B cell (primary cell): ENCODE results near the gene TTLL10. TPM values are rescaled to one million over a fixed set of nuclear protein-coding genes. Genes with fewer than 3 reads are reported as not detected.

Experiments used
- ATAC-seq: fragments of 200-7000 bp; cut with Tn5 transposase; one replicate; pipeline ENCODE4 v1.10.0; 2021; ENCODE audit warnings: low read depth, mild to moderate bottlenecking, moderate number of reproducible peaks, moderate library complexity
- CTCF ChIA-PET: fragments of 350-600 bp; sonication (Branson Sonifier 250); formaldehyde crosslinking; loops from one replicate; lab custom pipeline; 2021; ENCODE audit warnings: antibody characterized with exemption, inconsistent platforms; lab: Charles Lee
- POLR2A ChIA-PET: fragments of 350-600 bp; sonication (Branson Sonifier 250); formaldehyde crosslinking; loops from one replicate; lab custom pipeline; 2021; ENCODE audit warnings: antibody characterized with exemption; lab: Charles Lee
- DNase-seq: peaks from one replicate; pipeline ENCODE4 v3.0.0; 2013
- H2AFZ ChIP-seq: 2 replicates; pipeline ENCODE4 v1.6.1; 2012; ENCODE audit warnings: mild to moderate bottlenecking, low read depth, low read length; ENCODE audit not compliant: insufficient read depth, poor library complexity, severe bottlenecking
- H3K27ac ChIP-seq, 2 donors: 1 replicate in 1 of 2; 2 replicates in 1 of 2; pipeline ENCODE4 v1.5.1; 2012 to 2013; ENCODE audit warnings: low read length in 2 of 2, mild to moderate bottlenecking in 2 of 2, moderate library complexity in 1 of 2
- H3K27me3 ChIP-seq, 4 experiments: fragments of 200-600 bp in 1 of 4; sonication (generic) in 1 of 4; replicated peaks in 1 of 4; 1 replicate in 2 of 4; 2 replicates in 2 of 4; pipeline versions ENCODE4 v1.6.1 to v1.7.0; 2013 to 2016; ENCODE audit warnings: low read length in 3 of 4, mild to moderate bottlenecking in 2 of 4, mixed read lengths in 1 of 4, moderate library complexity in 1 of 4; ENCODE audit not compliant: insufficient read depth in 4 of 4, control insufficient read depth in 3 of 4; ENCODE audit errors: control extremely low read depth in 1 of 4
- H3K36me3 ChIP-seq, 2 experiments: replicated peaks in 1 of 2; 1 replicate in 1 of 2; 2 replicates in 1 of 2; pipeline versions ENCODE4 v1.6.1 to v1.7.1; 2013; ENCODE audit warnings: low read length in 1 of 2; ENCODE audit not compliant: insufficient read depth in 2 of 2, control insufficient read depth in 1 of 2; ENCODE audit errors: control extremely low read depth in 1 of 2, extremely low read depth in 1 of 2
- H3K4me1 ChIP-seq, 2 donors: fragments of 200-600 bp in 1 of 2; sonication (generic) in 1 of 2; 1 replicate in 1 of 2; 2 replicates in 1 of 2; pipeline versions ENCODE4 v1.5.1 to v1.6.1; 2013 to 2017; ENCODE audit warnings: low read length in 2 of 2; ENCODE audit not compliant: control insufficient read depth in 2 of 2, insufficient read depth in 2 of 2
- H3K4me2 ChIP-seq: replicated peaks from 2 replicates; pipeline ENCODE3; 2012; ENCODE audit warnings: mild to moderate bottlenecking, low read depth, low read length; ENCODE audit not compliant: poor library complexity, severe bottlenecking
- H3K4me3 ChIP-seq, 5 experiments: fragments of 200-600 bp in 1 of 5; sonication (generic) in 1 of 5; 1 replicate in 3 of 5; 2 replicates in 2 of 5; pipeline versions ENCODE4 v1.5.1 to v1.7.0; 2011 to 2016; ENCODE audit warnings: low read length in 4 of 5, mild to moderate bottlenecking in 4 of 5, low read depth in 2 of 5, control low read depth in 1 of 5, moderate library complexity in 1 of 5; ENCODE audit not compliant: insufficient read depth in 1 of 5; ENCODE audit errors: control extremely low read depth in 1 of 5, extremely low read depth in 1 of 5
- H3K79me2 ChIP-seq: fragments of 200-600 bp; sonication (generic); one replicate; pipeline ENCODE4 v1.6.0; 2016; ENCODE audit warnings: low read length; ENCODE audit not compliant: control insufficient read depth, insufficient read depth
- H3K9ac ChIP-seq: fragments of 200-600 bp; sonication (generic); 2 replicates; pipeline ENCODE4 v1.6.1; 2017; ENCODE audit warnings: mild to moderate bottlenecking, low read length, moderate library complexity
- H3K9me3 ChIP-seq, 3 donors: one replicate each; pipeline versions ENCODE4 v1.6.1 to v1.7.1; 2013; ENCODE audit warnings: low read length in 2 of 3; ENCODE audit not compliant: control insufficient read depth in 2 of 3, insufficient read depth in 1 of 3; ENCODE audit errors: control extremely low read depth in 1 of 3
- H4K20me1 ChIP-seq: 2 replicates; pipeline ENCODE4 v1.6.0; 2012; ENCODE audit warnings: mild to moderate bottlenecking, low read length; ENCODE audit not compliant: insufficient read depth, control insufficient read depth, poor library complexity, severe bottlenecking
- H3K27ac Mint-ChIP-seq: one replicate; pipeline ENCODE4 v1.8.0; 2021; ENCODE audit warnings: mixed read lengths
- H3K27me3 Mint-ChIP-seq: one replicate; pipeline ENCODE4 v1.8.0; 2021; ENCODE audit warnings: mixed read lengths
- H3K4me1 Mint-ChIP-seq: one replicate; pipeline ENCODE4 v1.8.0; 2021; ENCODE audit warnings: mixed read lengths
- H3K4me3 Mint-ChIP-seq: one replicate; pipeline ENCODE4 v1.8.0; 2021; ENCODE audit warnings: mixed read lengths
- H3K9me3 Mint-ChIP-seq: one replicate; pipeline ENCODE4 v1.8.0; 2022; ENCODE audit warnings: mixed read lengths; ENCODE audit not compliant: insufficient read depth
- EZH2 ChIP-seq: IDR thresholded peaks from 2 replicates; pipeline ENCODE4 v1.6.1; 2012; ENCODE audit warnings: borderline replicate concordance, low read depth, mild to moderate bottlenecking, moderate library complexity, low read length; ENCODE audit not compliant: insufficient read depth, poor library complexity, severe bottlenecking
- WGBS: methylation state at CpG from one replicate; pipeline ENCODE4 v1.1.5; 2013; ENCODE audit warnings: missing lambda C conversion rate; ENCODE audit not compliant: insufficient coverage; 5-methylcytosine and 5-hydroxymethylcytosine counted together
- intact Hi-C: fragments of 100-400 bp; cut with micrococcal nuclease; formaldehyde crosslinking; loops from one replicate; pipeline ENCODE4 v1.10.0; 2022
- polyA plus RNA-seq: library from polyadenylated mRNA; depleted of rRNA; stranded (reverse); fragments of >200 nt; gene quantifications from 2 replicates; pipeline ENCODE4 v1.2.3, GENCODE V29; 2012
- total RNA-seq, 2 donors: library from RNA; stranded (reverse); fragments of 120-200 nt in 1 of 2; gene quantifications; 1 replicate in 1 of 2; 2 replicates in 1 of 2; pipeline versions ENCODE4 v1.2.3 to v1.2.4, GENCODE V29; 2013 to 2022
- TF ChIP-seq, protein P1 (sequence below): fragments of 200-600 bp; IDR thresholded peaks from one replicate; pipeline ENCODE4 v1.8.0; 2022; ENCODE audit warnings: antibody characterized with exemption, mild to moderate bottlenecking

TTLL10 gene
- total and polyA plus RNA-seq, 2 donors (not counting 1 experiment from before 2014, with no cell fraction given) = 0.37 to 0.45 TPM

GRCh38 chr1:1165900-1166421 lies 7.7 kb upstream of the TTLL10 start:
- DNase-seq (no peak), ATAC-seq (no peak)
- WGBS = 69% methylated on average over 23 of the region's 23 CpGs
- peaks cover 0 to 6% (median 0%) of the 10 kb centered on the region in 3 donors for H3K9me3 ChIP-seq
- POLR2A ChIA-PET = no interaction called here
- H3K36me3 ChIP-seq = no peaks in the 10 kb centered on the region
- no peak overlapping the region for H3K4me2 ChIP-seq
- no peak overlapping the region for H3K4me3 ChIP-seq
- H3K27ac ChIP-seq = no peak overlapping the region
- intact Hi-C loops = no loop called here
- H3K4me1 Mint-ChIP-seq = peaks cover 18% of the 10 kb centered on the region
- H3K4me3 Mint-ChIP-seq = no peak overlapping the region
- peaks cover 16 to 22% of the 10 kb centered on the region in 2 donors for H3K4me1 ChIP-seq
- CTCF ChIA-PET = interaction anchor here (1.5 kb wide), 1 partner anchor 44 kb away, joined by 5 read pairs; no protein-coding TSS in a partner anchor
- TF ChIP-seq, protein P1, sequence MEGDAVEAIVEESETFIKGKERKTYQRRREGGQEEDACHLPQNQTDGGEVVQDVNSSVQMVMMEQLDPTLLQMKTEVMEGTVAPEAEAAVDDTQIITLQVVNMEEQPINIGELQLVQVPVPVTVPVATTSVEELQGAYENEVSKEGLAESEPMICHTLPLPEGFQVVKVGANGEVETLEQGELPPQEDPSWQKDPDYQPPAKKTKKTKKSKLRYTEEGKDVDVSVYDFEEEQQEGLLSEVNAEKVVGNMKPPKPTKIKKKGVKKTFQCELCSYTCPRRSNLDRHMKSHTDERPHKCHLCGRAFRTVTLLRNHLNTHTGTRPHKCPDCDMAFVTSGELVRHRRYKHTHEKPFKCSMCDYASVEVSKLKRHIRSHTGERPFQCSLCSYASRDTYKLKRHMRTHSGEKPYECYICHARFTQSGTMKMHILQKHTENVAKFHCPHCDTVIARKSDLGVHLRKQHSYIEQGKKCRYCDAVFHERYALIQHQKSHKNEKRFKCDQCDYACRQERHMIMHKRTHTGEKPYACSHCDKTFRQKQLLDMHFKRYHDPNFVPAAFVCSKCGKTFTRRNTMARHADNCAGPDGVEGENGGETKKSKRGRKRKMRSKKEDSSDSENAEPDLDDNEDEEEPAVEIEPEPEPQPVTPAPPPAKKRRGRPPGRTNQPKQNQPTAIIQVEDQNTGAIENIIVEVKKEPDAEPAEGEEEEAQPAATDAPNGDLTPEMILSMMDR = no peak
- no peak for TF ChIP-seq EZH2
- no peaks in the 10 kb centered on the region for H4K20me1 ChIP-seq
- H3K27me3 ChIP-seq = peaks cover 0 to 5% (median 0%) of the 10 kb centered on the region in 4 experiments
- no peak overlapping the region for H2AFZ ChIP-seq
- H3K27ac Mint-ChIP-seq = no peak overlapping the region
- H3K9ac ChIP-seq = no peak overlapping the region
- H3K79me2 ChIP-seq = no peaks in the 10 kb centered on the region
- H3K9me3 Mint-ChIP-seq = no peaks in the 10 kb centered on the region
- H3K27me3 Mint-ChIP-seq = no peaks in the 10 kb centered on the region

DNA sequence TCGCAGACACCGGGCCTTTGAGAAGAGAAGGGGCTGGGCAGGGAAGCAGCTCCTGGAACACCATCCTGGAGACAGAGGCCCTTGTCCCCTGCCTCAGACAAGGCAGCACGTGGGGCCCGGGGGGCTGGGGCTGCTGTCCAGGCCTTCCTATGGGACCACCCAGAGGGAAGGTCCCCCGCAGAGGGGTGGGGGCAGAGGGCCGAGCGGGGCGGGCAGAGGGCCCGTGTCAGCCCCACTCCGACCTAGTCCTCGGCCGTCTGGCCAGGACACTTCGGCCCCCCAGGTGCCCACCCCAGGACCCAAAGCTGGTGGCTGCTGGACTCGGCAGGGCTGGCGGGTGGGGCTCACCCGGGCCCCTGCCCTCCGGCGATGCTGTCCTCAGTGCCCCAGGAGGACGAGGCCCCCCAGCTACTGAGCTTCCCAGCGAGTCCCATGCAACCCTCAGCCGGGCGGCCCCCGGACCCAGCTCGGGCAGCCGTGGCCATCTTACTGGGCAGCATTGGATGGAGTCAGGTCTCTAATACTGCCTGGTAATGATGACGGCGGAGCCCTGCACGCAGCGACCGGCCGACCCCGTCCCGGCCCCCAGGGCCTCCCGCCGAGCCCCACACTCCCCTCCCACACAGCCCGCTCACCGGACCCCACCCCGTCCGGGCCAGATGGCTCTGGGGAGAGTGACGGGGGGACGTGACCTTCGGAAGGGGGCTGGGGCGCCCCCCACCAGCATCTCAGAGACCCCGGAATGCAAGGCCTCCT lies 6.9 kb upstream of the TTLL10 start:
- TF ChIP-seq, protein P1 = no peak
- TF ChIP-seq EZH2 = no peak
- Histone ChIP-seq H2AFZ (no peak overlapping the region), H3K4me3 (no peak overlapping the region), H3K9ac (no peak overlapping the region), H3K9me3 (peaks cover 0 to 6% (median 0%) of the 10 kb centered on the region in 3 donors), H4K20me1 (no peaks in the 10 kb centered on the region), H3K4me1 (peaks cover 24 to 31% of the 10 kb centered on the region in 2 donors), H3K27ac (no peak overlapping the region), H3K79me2 (no peaks in the 10 kb centered on the region), H3K4me2 (no peak overlapping the region), H3K36me3 (no peaks in the 10 kb centered on the region), H3K27me3 (peaks cover 0 to 7% (median 0%) of the 10 kb centered on the region in 4 experiments)
- intact Hi-C loops = no loop called here
- ATAC-seq (no peak), DNase-seq (no peak)
- H3K9me3 Mint-ChIP-seq = no peaks in the 10 kb centered on the region
- 92% methylated on average over 33 of the region's 44 CpGs for WGBS
- ChIA-PET POLR2A (interaction anchor here (1.1 kb wide), 1 partner anchor 8 kb away, joined by 3 read pairs; no protein-coding TSS in a partner anchor), CTCF (no interaction called here)
- H3K4me3 Mint-ChIP-seq = no peak overlapping the region
- H3K27ac Mint-ChIP-seq = no peak overlapping the region
- peaks cover 25% of the 10 kb centered on the region for H3K4me1 Mint-ChIP-seq
- H3K27me3 Mint-ChIP-seq = no peaks in the 10 kb centered on the region
